A172 (cell line): Measurements from ENCODE around the gene NRTN. TPM values are rescaled to one million over a fixed set of nuclear protein-coding genes. Genes with fewer than 3 reads are reported as not detected.
"Not testable (repeated sequence)": the region's sequence is repeated elsewhere in the genome, so short reads cannot be mapped to it uniquely, and the experiment has no call there.

ENCODE experiments used
- DNase-seq: peaks from one replicate; pipeline ENCODE4 v3.0.0-alpha.2; 2015; ENCODE audit warnings: low spot score
- total RNA-seq: library from RNA; depleted of rRNA; stranded (reverse); fragments of >200 nt; shearing (Covaris generic); gene quantifications from 2 replicates; pipeline ENCODE4 v1.2.3, GENCODE V29; 2014; rRNA removed

NRTN gene, protein sequence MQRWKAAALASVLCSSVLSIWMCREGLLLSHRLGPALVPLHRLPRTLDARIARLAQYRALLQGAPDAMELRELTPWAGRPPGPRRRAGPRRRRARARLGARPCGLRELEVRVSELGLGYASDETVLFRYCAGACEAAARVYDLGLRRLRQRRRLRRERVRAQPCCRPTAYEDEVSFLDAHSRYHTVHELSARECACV
- 1.4 TPM in 1 of 2 replicates, not detected in the other for total RNA-seq

DNA sequence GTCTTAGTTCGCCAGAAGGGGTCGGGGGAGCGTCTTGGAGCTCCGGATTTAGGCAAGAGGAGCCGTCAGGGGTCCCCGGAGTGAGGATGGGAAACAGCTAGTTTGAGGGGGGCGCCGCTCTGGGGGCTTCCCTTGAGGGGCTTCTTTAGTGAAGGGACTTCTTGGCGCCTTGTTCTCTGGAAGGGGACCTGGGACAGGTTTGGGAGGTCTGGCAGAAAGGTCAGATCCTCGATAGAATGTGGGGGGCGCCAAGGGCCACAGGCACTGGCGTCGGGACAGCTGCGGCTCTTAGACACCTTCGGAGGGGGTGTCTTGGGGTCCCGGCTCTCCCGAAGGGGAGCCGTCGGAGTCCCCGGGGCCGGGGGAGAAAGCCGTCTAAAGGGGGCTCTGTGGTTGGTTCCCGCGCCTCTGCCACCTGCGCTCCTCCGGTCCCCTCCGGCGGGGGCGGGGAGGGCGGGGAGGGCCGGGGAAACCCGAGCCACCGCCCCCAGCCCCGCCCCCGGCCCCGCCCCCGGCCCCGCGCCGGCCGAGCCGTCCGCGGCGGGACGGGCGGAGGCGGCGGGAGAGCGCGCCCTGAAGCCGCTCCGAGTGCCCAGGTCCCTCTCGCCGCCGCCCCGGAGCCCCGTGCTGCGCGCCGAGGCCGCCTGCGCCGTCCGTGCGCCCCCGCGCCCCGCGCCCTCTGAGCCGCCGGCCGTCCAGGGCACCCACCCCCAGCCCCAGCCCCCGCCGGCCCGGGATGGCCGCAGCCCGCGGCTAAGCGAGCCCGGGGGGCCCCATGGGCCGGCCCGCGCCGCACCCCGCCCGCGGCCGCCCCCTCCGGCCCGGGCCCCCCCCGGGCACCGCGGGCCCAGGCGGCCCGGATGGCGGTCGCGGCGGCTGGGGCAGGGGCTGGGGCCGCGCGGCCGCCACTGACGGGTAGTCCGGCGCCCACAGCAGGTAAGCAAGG, at the start of gene NRTN:
TSS of gene NRTN (plus strand) at position 552 of the 946 bp plus-strand sequence. CDS start 19,099 bp downstream, outside the sequence.
- no peak for DNase-seq

DNA sequence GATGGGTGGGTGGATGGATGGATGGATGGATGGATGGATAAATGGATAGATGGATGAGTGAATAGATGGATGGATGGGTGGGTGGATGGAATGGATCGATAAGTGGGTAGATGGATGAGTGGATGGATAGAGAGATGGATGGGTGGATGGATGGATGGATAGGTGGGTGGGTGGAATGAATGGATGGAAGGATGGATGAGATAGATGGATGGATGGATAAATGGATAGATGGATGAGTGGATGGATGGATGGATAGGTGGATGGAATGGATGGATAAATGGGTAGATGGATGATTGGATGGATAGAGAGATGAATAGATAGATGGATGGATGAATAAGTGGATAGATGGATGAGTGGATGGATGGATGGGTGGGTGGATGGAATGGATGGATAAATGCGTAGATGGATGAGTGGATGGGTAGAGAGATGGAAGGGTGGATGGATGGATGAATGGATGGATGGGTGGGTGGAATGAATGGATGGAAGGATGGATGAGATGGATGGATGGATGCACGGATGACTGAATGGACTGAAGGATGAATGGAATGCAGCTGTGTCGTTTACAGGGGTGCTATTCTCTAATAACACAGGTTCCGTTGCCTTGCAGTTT, 42.2 kb upstream of the NRTN start:
- DNase-seq: no peak

DNA sequence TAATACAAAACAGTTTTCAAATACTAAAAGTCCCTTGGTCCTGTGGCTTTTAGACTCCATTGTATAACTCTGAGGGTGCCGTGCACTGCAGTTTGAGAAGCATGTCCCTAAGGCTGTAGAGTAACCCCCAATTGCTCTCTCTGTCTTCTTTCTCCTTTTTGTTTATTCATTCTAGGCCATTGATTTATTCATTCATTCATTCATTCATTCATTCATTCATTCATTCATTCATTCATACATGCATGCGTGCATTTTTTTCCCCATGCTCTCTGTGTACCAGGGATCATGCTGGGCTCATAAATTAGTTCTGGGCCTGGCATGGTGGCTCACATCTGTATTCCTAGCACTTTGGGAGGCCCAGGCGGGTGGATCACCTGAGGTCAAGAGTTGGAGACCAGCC, 39.6 kb upstream of the NRTN start:
- DNase-seq: no peak

DNA sequence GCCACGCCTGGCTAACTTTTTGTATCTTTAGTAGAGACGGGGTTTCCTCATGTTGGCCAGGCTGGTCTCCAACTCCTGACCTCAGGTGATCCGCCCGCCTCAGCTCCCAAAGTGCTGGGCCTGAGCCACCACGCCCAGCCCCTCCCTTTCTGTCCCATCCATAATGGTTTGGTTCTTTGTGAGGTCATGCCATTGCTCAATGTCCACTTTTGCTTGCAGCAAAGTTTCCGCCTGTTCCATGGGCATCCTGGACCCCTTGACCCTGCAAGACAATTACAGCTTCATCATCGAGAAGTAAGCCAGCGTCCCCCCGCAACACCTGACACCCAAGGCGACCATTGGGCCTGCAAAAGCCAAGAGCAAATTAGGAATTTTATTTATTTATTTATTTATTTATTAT, 36.9 kb upstream of the NRTN start:
- DNase-seq: no peak

DNA sequence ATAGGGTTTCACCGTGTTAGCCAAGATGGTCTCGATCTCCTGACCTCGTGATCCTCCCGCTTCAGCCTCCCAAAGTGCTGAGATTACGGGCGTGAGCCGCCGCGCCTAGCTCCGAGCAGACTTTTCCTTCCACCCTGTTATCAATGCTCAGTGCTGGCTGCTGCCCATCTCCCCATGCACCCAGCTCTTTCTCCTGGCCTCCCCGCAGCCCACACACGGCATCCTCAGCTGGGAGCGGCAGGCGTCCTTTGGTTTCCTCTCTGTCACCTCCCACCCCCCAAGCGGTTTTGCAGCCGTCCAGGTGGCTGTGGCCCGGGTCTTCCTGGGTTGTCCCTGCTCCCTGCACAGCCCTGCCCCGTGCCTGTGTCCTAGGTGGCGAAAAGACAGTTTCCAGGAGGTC, 32.5 kb upstream of the NRTN start:
- DNase-seq: no peak

DNA sequence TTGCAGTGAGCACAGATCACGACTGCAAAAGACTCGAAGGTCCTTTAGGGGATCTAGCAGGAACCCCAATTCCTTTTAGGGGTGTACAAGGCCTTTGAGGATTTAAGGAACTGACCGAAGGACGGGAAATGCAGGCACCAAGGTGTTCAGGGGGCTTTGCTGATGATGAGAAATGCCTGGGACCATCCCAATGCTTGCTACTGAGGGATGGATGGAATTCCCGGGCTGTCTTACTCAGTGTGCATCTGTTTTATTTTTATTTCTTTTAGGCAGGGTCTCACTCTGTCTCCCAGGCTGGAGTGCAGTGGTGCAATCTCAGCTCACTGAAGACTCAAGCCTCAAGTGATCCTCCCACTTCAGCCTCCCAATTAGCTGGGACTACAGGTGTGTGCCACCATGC, 31.6 kb upstream of the NRTN start:
- DNase-seq: no peak

DNA sequence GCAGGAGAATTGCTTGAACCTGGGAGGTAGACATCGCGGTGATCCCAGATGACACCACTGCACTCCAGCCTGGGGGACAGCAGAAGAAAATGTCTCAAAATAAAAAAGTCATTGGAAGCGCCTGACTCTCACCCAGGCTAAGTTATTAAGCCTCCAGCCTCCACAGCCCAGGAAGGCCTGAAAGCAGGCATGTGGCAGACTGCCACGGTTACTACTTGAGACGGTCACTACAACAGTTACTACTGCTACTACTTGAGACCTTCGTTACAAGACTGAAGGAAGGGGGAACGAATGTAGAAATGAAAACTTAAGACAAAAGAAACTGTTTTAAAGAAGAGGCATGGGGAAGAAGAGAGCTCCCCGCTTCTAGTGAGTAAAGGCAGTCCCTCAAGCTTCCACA, 29.9 kb upstream of the NRTN start:
- DNase-seq: no peak

DNA sequence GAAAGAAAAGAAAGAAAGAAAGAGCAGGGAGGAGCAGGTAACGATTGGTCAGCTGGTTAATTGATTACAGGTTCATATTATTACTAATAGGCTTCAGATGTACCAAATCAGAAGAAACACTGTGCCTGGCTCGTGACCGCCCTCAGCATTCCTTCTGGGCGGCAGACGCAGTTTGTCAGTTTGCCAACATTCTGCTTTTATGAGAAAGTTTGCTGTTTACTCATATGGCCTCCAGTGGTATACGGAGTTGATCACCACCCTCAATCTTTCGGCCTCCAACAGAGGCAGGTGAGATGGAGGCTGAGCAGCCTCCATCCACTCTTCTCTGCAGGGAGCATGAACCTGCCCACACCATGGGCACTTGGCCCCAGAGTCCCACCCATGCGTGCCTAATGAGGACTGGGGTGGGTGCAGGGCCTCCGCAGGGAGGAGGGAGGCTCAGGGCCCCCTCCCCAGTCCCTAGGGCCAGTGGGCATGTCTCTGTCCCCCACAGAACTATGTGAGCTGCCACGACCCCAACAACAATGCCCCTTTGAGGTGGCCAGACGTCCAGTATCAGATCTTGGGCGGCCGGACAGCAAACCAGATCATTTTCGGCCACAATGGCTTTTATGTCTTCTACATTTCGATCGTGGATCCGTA, 29.1 kb upstream of the NRTN start:
- no peak for DNase-seq

DNA sequence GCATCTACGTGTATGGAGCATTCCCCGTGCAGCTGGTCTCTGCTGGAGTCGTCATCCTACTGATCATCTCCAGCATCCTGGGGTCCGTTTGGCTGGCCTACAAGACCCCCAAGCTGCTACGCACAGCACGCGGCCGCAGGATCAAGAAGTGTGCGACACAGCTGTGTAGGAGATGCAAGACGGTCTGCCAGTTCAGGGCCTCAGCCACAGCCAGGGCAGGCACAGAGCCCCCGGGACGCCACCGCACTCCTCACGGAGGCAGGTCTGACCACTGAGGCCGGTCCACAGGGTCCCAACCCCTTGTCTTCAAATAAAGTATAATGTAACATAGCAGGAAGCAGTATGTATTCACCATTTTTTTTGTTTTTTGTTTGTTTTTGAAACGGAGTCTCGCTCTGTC, 26.5 kb upstream of the NRTN start:
- DNase-seq: no peak

DNA sequence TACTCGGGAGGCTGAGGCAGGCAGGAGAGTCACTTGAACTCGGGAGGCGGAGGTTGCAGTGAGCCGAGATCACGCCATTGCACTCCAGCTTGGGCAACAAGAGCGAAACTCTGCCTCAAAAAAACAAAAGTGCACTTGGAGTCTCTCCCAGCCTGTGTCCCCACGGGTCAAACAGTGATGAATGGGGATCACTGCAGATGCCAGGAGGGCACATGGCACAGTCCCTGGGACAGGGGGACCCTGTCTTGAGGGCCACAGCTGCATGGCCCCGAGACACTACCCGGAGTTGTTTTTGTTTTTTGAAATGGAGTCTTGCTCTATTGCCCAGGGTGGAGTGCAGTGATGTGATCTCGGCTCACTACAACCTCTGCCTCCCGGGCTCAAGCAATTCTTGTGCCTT, 24.0 kb upstream of the NRTN start:
- DNase-seq: not testable (repeated sequence)

DNA sequence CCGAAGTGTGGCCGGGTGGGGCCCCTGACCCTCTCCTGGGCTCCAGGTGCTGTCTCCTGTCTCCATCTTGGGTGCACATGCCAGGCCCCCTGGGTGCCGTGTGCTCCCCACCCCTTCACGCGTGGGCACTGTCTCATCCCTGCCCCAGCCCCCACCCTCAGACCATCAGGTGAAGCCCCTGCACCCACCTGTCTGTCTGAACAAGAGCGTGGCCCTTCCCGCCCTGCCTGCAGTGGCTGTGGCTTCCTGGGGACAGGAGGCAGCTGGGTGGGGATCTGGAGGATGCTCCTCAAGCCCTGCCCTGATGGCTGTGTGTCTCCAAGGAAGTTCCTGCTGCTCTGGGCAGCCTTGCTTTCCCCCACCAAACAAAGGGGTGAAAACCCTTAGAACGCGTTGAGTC, 22.5 kb upstream of the NRTN start:
- no peak for DNase-seq

DNA sequence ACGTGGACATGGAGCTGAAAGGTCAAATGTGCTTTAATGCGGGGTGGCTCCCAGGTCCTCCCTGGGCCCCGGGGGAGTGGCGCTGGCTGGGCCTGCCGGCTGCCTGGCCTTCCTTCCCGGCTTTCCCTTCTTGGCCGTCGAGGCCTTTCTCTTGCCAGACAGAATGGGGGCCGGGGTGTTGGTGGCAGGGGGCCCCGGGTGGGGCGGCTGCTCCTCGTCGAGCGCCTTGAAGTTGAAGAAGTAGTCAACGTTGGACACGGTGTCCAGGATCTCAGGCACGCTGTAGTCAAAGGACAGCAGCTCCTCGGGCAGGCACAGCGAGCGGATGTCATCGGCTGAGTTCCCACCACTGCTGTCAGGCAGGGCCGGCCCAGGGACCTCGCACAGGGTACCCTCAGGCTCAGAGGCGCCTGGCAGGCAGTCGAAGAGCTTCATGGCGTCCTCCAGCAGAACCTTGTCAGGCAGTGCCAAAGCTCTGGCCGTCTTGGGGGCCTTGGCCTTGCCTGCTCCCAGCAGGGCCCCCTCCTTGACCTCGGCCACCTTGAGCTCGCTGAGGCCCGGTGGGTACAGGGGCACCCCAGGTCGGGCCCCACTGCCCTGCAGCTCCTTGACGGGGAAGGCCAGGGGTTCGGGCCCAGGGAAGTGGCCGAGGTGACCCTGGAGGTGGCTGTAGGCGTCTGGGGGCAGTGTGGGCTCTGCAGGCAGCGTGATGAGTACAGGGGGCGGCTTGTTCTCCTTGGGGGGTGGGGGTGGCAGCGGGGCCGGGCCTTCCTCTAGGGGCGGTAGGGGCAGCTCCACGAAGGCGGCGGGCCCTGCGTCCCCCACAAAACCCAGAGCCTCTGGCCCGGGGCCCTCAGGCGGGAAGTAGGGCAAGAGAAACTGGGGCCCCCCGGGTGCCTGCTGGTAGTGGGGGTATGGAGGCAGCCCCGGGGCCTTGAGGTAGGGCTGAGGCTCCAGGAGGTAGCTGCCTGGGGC, 21.6 kb upstream of the NRTN start:
- DNase-seq: no peak

DNA sequence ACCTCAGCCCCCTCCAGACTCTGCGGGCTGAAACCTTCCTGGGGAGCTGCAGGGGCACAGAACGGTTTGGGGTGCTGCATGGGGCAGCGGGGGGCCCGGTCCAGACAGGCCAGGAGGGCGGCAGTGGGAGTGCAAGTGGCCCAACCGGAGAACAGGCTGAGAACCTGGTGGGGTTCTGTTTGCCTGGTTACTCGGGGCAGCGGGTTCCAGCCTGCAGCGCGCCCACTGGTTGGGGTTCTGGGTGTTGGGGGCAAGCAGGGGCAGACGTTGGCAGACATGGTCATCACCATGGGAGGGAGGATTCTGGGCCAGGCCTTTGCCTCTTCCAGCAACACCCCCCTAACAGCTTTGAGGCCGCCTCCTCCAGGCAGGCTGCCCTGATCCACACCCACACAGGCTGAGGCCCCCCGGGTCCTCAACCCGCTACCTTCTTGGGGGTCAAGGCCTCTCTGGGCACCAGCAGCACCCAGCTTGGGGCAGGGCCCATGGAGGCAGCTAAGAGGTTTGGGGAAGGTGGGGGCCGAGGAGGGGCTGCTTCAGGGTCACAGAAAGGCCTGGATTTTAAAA, 20.2 kb upstream of the NRTN start, which contains the start of gene PRR22:
TSS of gene PRR22 (minus strand) at position 166 of the 567 bp plus-strand sequence. CDS start at position 80, 86 bp downstream.
- no peak for DNase-seq

DNA sequence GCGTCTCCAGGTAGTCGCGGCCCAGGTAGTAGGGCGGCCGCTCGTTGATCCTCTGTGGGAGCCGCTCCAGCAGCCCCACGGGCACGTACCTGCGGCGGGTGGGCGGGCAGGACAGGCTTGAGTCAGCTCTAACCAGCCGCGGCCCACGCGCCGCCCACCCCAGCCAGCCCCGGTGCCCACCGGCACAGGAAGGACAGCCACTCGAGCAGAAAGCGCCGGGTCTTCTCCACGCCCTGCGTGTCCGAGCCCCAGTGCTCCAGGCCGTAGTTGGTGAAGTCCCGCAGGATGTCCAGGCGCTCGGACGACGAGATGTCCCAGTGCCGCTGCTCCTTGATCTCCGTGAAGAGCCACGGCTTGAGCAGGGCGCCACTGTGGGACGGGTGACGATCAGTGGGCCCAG, 19.4 kb upstream of the NRTN start:
- no peak for DNase-seq

DNA sequence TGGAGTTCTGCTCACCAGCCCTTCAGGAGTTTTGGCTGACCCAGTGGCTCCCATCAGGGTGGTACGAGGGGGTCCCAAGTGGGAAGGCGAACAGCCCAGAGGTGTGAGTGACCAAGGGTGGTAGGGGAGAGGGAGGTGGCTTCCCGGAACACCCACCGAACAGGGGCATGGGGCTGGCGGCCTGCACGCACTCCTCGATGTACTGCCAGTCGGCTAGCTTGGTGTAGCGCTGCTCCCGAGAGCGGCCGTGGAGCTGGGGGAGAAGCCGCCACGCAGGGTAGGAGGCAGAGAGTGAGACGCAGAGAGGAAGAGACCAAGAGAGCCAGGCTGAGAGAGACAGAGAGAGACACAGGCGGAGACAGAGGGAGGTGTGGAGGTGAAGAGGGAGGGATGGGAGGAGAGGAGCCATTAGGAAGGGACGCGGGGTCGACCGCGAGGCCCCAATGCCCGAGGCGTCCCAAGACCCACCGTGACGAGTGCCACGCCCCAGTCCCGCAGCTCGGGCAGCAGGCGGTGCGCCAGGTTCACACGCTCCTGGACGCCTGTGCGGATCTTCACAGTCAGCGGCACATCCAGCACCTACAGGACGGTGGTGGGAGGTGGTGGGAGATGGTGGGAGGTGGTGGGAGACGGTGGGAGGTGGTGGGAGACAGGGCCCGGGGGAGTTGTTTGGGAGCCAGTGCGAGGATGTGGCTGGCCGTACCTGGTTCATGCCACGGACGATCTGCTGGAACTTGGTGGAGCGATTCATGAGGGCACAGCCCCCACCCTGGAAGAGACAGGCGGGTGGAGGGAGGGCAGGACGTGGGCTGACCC, 18.1 kb upstream of the NRTN start:
- no peak for DNase-seq

DNA sequence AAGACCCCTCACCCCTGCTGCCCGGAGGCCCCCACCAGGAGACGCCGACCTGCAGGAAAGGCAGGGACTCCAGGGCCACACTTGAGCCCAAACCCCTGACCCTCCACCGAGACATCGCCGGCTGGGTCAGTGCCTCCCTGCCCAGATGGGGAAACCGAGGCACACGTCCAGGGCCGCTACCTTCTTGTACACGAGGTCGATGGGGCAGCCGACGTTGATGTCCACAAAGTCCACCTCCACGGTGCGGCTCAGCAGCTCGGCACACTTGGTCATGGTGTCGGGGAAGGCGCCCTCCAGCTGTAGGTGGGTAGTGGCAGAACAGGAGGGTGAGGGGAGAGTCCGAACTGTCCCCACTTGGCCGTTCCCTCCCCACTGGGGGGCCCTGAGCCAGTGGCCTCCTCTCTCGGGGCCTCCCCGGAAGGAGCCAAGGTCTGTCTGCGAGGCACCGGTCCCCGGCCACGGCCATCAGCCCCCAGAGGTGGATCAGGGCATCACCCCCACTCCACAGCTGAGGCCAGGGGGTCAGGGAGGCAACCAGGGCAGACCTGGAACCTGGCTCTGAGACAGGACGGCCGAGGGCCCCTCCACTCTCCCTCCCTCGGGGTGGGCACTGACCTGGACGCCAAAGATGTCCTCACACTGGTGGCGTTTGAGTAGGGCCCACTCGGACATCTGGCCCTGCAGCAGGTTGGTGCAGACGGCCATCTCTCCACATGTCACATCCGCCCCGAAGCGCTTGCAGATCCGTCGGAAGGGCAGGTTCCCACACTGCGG, 17.3 kb upstream of the NRTN start:
- DNase-seq: no peak

DNA sequence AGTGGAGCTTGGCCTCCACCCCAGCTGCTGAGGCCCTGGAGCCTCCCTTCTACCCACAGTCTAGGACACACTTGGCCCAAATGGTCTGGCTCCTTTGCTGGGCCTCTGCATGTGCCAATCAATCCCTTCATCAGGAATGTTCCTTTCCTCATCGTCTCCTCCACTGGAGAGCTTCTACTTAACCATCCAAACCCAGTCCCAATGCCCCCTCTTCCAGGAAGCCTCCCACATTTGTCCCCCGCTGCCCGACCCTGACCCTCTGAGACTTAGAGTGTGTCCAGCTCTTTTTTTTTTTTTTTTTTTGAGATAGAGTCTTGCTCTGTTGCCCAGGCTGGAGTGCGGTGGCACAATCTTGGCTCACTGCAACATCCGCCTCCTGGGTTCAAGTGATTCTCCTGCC, 16.4 kb upstream of the NRTN start:
- no peak for DNase-seq

DNA sequence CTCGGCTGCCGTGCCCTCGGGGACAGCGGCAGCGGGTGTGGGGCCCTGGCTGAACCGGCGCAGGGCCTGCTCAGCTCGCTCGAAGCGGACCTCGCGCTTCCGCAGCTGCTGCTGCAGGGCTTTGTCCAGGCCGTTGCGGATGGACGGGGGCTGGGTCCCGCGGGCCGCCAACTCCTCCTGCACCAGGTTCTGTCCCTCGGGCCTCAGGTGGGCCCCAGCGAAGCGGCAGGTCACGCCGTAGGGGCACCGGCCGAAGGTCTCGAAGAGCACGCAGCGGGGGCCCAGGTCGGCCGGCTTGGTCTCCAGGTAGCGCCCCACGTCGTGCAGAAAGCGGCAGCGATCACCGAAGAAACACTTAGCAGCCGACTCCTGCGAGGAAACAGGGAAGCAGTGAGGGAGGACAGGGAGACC, 15.5 kb upstream of the NRTN start:
- no peak for DNase-seq
